Neural progenitor cell (in vitro differentiated cells): ENCODE data around the gene TEKT3. TPM values are rescaled to one million over a fixed set of nuclear protein-coding genes. Genes with fewer than 3 reads are reported as not detected.

ENCODE experiments used
- DNase-seq: peaks from one replicate; pipeline ENCODE4 v3.0.0-alpha.2; 2016; ENCODE audit warnings: low spot score
- H2AFZ ChIP-seq: fragments of 200-600 bp; sonication (generic); replicated peaks from 2 replicates; pipeline ENCODE4 v1.6.1; 2016; ENCODE audit warnings: antibody characterized with exemption
- H3F3A ChIP-seq: fragments of 200-600 bp; sonication (generic); 2 replicates; pipeline ENCODE4 v1.6.1; 2016; ENCODE audit warnings: antibody characterized with exemption, low read depth
- H3K27ac ChIP-seq: fragments of 200-600 bp; sonication (generic); 2 replicates; pipeline ENCODE4 v1.5.1; 2016; ENCODE audit warnings: mild to moderate bottlenecking
- H3K27me3 ChIP-seq: fragments of 200-600 bp; sonication (generic); 2 replicates; pipeline ENCODE4 v1.6.1; 2016; ENCODE audit warnings: mild to moderate bottlenecking, moderate library complexity
- H3K36me3 ChIP-seq: fragments of 200-600 bp; sonication (generic); 2 replicates; pipeline ENCODE4 v1.5.1; 2016
- H3K4me1 ChIP-seq: fragments of 200-600 bp; sonication (generic); 2 replicates; pipeline ENCODE4 v1.6.1; 2016; ENCODE audit warnings: mixed run types
- H3K4me2 ChIP-seq: fragments of 200-600 bp; sonication (generic); 2 replicates; pipeline ENCODE4 v1.6.1; 2016
- H3K4me3 ChIP-seq: fragments of 200-600 bp; sonication (generic); 2 replicates; pipeline ENCODE4 v1.5.1; 2016
- H3K79me2 ChIP-seq: fragments of 200-600 bp; sonication (generic); 2 replicates; pipeline ENCODE4 v1.6.1; 2016; ENCODE audit warnings: low read depth
- H3K9ac ChIP-seq: fragments of 200-600 bp; sonication (generic); 2 replicates; pipeline ENCODE4 v1.6.1; 2016
- H3K9me3 ChIP-seq: fragments of 200-600 bp; sonication (generic); 2 replicates; pipeline ENCODE4 v1.5.1; 2016; ENCODE audit warnings: low read depth
- H4K20me1 ChIP-seq: fragments of 200-600 bp; sonication (generic); 2 replicates; pipeline ENCODE4 v1.6.1; 2016; ENCODE audit warnings: low read depth
- H3K27ac Mint-ChIP-seq: 3 replicates; pipeline ENCODE4 v1.8.0; 2021; ENCODE audit warnings: mixed read lengths
- H3K27me3 Mint-ChIP-seq: 2 replicates; pipeline ENCODE4 v1.8.0; 2022; ENCODE audit warnings: low read depth, mild to moderate bottlenecking, inconsistent platforms, moderate library complexity, mixed read lengths; ENCODE audit not compliant: insufficient read depth
- H3K36me3 Mint-ChIP-seq: 3 replicates; pipeline ENCODE4 v1.8.0; 2021; ENCODE audit warnings: mixed read lengths
- H3K4me1 Mint-ChIP-seq: 3 replicates; pipeline ENCODE4 v1.8.0; 2021; ENCODE audit warnings: mixed read lengths
- H3K4me3 Mint-ChIP-seq: 3 replicates; pipeline ENCODE4 v1.8.0; 2021; ENCODE audit warnings: mild to moderate bottlenecking, moderate library complexity, mixed read lengths
- H3K9me3 Mint-ChIP-seq: 3 replicates; pipeline ENCODE4 v1.8.0; 2020; ENCODE audit warnings: mixed read lengths
- CTCF ChIP-seq: fragments of 200-600 bp; sonication (generic); IDR thresholded peaks from 2 replicates; pipeline ENCODE4 v1.5.1; 2017; ENCODE audit warnings: antibody characterized with exemption, mild to moderate bottlenecking
- EZH2 ChIP-seq: fragments of 200-600 bp; sonication (generic); IDR thresholded peaks from 2 replicates; pipeline ENCODE4 v1.6.1; 2017; ENCODE audit warnings: antibody characterized with exemption, mild to moderate bottlenecking, moderate library complexity
- EZH2phosphoT487 ChIP-seq: fragments of 200-600 bp; sonication (generic); IDR thresholded peaks from 2 replicates; pipeline ENCODE4 v1.6.1; 2017; ENCODE audit warnings: antibody characterized with exemption
- total RNA-seq: library from RNA; depleted of rRNA; stranded (reverse); fragments of >200 nt; gene quantifications from 2 replicates; pipeline ENCODE4 v1.2.3, GENCODE V29; 2015; ENCODE audit warnings: low replicate concordance

The TEKT3 gene
- total RNA-seq, 1 donor from 2014 or later: 0.97 TPM

- Histone ChIP-seq H4K20me1 (no peaks in the 10 kb centered on the region), H3K4me3 (no peak overlapping the region), H3K27me3 (no peaks in the 10 kb centered on the region), H3K9ac (no peak overlapping the region), H3K79me2 (no peaks in the 10 kb centered on the region), H3K4me1 (no peaks in the 10 kb centered on the region), H3K4me2 (no peak overlapping the region), H2AFZ (no peak overlapping the region), H3K27ac (no peak overlapping the region), H3F3A (no peaks in the 10 kb centered on the region), H3K36me3 (no peaks in the 10 kb centered on the region), H3K9me3 (no peaks in the 10 kb centered on the region)
- TF ChIP-seq EZH2 (no peak), EZH2phosphoT487 (no peak), CTCF (no peak)
- Mint-ChIP-seq H3K36me3 (no peaks in the 10 kb centered on the region), H3K27me3 (no peaks in the 10 kb centered on the region), H3K27ac (no peak overlapping the region), H3K4me1 (no peaks in the 10 kb centered on the region), H3K4me3 (no peak overlapping the region), H3K9me3 (no peaks in the 10 kb centered on the region)
- DNase-seq: no peak
Observed at GRCh38 chr17:15311996-15312395, 29.4 kb downstream of the TEKT3 start.

GRCh38 chr17:15309793-15310192 lies 31.6 kb downstream of the TEKT3 start:
- Mint-ChIP-seq H3K4me1 (peaks cover 4% of the 10 kb centered on the region), H3K36me3 (no peaks in the 10 kb centered on the region), H3K4me3 (no peak overlapping the region), H3K27me3 (no peaks in the 10 kb centered on the region), H3K27ac (no peak overlapping the region), H3K9me3 (no peaks in the 10 kb centered on the region)
- no peaks in the 10 kb centered on the region for H3K27me3 ChIP-seq
- no peak for DNase-seq
- no peak overlapping the region for H3K4me3 ChIP-seq
- H3K27ac ChIP-seq: no peak overlapping the region
- H3K4me1 ChIP-seq: no peaks in the 10 kb centered on the region
- H3F3A ChIP-seq: no peaks in the 10 kb centered on the region
- no peak for TF ChIP-seq EZH2
- TF ChIP-seq EZH2phosphoT487: no peak
- no peak for TF ChIP-seq CTCF
- H3K9me3 ChIP-seq: no peaks in the 10 kb centered on the region
- H3K79me2 ChIP-seq: no peaks in the 10 kb centered on the region
- no peak overlapping the region for H3K9ac ChIP-seq
- no peak overlapping the region for H2AFZ ChIP-seq
- H3K4me2 ChIP-seq: no peak overlapping the region
- no peaks in the 10 kb centered on the region for H4K20me1 ChIP-seq
- no peaks in the 10 kb centered on the region for H3K36me3 ChIP-seq

GRCh38 chr17:15309236-15309635 lies 32.2 kb downstream of the TEKT3 start:
- no peaks in the 10 kb centered on the region for H3K36me3 ChIP-seq
- no peaks in the 10 kb centered on the region for H3K79me2 ChIP-seq
- no peak overlapping the region for H3K4me2 ChIP-seq
- H3K4me1 Mint-ChIP-seq: peaks cover 4% of the 10 kb centered on the region
- H3K9me3 ChIP-seq: no peaks in the 10 kb centered on the region
- no peak overlapping the region for H3K4me3 Mint-ChIP-seq
- TF ChIP-seq EZH2 (no peak), CTCF (no peak), EZH2phosphoT487 (no peak)
- no peak overlapping the region for H3K9ac ChIP-seq
- no peak for DNase-seq
- H3K9me3 Mint-ChIP-seq: no peaks in the 10 kb centered on the region
- H3K27ac ChIP-seq: no peak overlapping the region
- no peak overlapping the region for H3K27ac Mint-ChIP-seq
- H3K36me3 Mint-ChIP-seq: no peaks in the 10 kb centered on the region
- H3K27me3 Mint-ChIP-seq: no peaks in the 10 kb centered on the region
- H2AFZ ChIP-seq: no peak overlapping the region
- no peaks in the 10 kb centered on the region for H3F3A ChIP-seq
- H3K4me1 ChIP-seq: no peaks in the 10 kb centered on the region
- H3K4me3 ChIP-seq: no peak overlapping the region
- H4K20me1 ChIP-seq: no peaks in the 10 kb centered on the region
- H3K27me3 ChIP-seq: no peaks in the 10 kb centered on the region
